Osteocyte (in vitro differentiated cells): Measurements from ENCODE around the gene PRCD. TPM values are rescaled to one million over a fixed set of nuclear protein-coding genes. Genes with fewer than 3 reads are reported as not detected.

Source experiments
- DNase-seq: peaks from one replicate; pipeline ENCODE4 v3.0.0; 2021; ENCODE audit warnings: mixed read lengths; ENCODE audit not compliant: unreplicated experiment; ENCODE audit errors: extremely low spot score
- H3K27ac Mint-ChIP-seq: one replicate; pipeline ENCODE4 v1.8.0; 2021; ENCODE audit warnings: mild to moderate bottlenecking, mixed read lengths; ENCODE audit not compliant: unreplicated experiment
- H3K27me3 Mint-ChIP-seq: one replicate; pipeline ENCODE4 v1.8.0; 2021; ENCODE audit warnings: mixed read lengths; ENCODE audit not compliant: unreplicated experiment
- H3K36me3 Mint-ChIP-seq: one replicate; pipeline ENCODE4 v1.8.0; 2021; ENCODE audit warnings: mixed read lengths; ENCODE audit not compliant: unreplicated experiment
- H3K4me1 Mint-ChIP-seq: one replicate; pipeline ENCODE4 v1.8.0; 2021; ENCODE audit warnings: mixed read lengths; ENCODE audit not compliant: unreplicated experiment
- H3K4me3 Mint-ChIP-seq: one replicate; pipeline ENCODE4 v1.8.0; 2021; ENCODE audit warnings: mild to moderate bottlenecking, moderate library complexity, mixed read lengths; ENCODE audit not compliant: unreplicated experiment
- H3K9me3 Mint-ChIP-seq: one replicate; pipeline ENCODE4 v1.8.0; 2021; ENCODE audit warnings: mixed read lengths; ENCODE audit not compliant: unreplicated experiment
- total RNA-seq: library from RNA; stranded (reverse); gene quantifications from 2 replicates; pipeline ENCODE4 v1.2.1, GENCODE V29; 2021
- TF ChIP-seq, protein P1 (sequence below): fragments of 200-600 bp; sonication (generic); IDR thresholded peaks from 2 replicates; pipeline ENCODE4 v1.5.0; 2021; ENCODE audit warnings: antibody characterized with exemption, mild to moderate bottlenecking, moderate library complexity

The PRCD gene
- total RNA-seq, 1 donor from 2014 or later, result 1.3 TPM

DNA sequence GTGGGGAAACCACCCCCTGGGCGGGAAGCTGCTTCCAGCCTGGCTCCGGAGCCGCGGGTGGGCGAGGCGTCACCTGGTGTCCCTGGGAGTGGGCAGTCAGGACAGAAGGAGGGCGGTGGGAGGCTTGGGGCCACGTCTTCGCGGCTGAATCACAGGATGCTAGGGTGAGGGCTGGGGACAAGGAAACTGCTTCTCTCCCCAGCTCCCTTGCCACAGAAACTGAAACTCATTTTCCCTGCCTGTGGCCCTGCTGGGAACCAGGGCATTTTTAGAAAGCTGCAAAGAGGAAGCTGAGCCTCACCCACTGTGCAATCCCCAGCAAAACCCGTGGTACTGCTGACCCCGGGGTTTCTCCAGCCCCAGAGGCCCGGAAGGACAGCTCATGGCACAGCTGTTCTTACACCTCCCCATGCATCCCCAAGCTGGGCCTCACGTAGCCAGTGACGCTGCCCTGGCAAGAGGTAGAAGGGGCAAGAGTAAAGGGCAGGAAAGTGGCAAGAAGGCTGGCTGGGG, 46.8 kb upstream of the PRCD start:
- Mint-ChIP-seq H3K9me3 (no peaks in the 10 kb centered on the region), H3K27me3 (no peaks in the 10 kb centered on the region), H3K36me3 (no peaks in the 10 kb centered on the region), H3K27ac (peak overlapping the region; percentile 95), H3K4me1 (peaks cover 43% of the 10 kb centered on the region), H3K4me3 (peak overlapping the region; percentile 54)
- DNase-seq, result peak; percentile 91
- TF ChIP-seq, protein P1, sequence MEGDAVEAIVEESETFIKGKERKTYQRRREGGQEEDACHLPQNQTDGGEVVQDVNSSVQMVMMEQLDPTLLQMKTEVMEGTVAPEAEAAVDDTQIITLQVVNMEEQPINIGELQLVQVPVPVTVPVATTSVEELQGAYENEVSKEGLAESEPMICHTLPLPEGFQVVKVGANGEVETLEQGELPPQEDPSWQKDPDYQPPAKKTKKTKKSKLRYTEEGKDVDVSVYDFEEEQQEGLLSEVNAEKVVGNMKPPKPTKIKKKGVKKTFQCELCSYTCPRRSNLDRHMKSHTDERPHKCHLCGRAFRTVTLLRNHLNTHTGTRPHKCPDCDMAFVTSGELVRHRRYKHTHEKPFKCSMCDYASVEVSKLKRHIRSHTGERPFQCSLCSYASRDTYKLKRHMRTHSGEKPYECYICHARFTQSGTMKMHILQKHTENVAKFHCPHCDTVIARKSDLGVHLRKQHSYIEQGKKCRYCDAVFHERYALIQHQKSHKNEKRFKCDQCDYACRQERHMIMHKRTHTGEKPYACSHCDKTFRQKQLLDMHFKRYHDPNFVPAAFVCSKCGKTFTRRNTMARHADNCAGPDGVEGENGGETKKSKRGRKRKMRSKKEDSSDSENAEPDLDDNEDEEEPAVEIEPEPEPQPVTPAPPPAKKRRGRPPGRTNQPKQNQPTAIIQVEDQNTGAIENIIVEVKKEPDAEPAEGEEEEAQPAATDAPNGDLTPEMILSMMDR, result no peak

DNA sequence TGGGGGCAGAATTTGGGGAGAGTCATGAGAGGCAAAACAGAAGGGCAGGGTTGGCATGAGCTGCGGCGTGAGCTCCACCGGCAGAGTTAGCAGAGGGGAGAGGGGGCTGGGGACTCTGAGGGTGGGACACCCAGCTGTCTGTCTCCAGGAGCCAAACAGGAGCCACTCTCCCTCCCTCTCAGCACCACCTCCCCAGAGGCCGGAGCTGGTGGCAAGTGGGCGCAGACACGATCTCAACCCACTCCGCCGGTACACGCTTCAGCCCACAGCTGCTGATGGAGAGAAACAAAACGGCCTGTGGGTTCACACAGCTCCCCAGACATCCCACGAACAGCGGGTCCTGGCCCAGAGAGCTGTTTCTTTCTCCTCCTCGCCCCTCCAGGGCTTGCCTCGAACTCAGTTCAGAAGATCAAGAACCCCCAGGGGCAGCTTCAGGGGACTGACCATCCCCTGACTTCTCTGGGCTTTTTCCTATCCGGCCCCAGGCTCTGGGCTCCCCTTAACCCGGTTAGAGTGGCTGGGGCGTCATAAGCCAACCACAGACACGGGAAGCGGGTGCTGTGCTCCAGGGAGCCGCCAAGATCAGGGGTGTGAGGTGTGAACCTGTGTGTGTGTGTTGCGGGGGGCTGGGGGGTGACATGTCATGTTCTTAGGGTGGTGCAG, 46.2 kb upstream of the PRCD start:
- TF ChIP-seq, protein P1, result no peak
- Mint-ChIP-seq H3K27ac (peak overlapping the region; percentile 95), H3K4me1 (peaks cover 49% of the 10 kb centered on the region), H3K4me3 (peak overlapping the region; percentile 54), H3K9me3 (no peaks in the 10 kb centered on the region), H3K36me3 (no peaks in the 10 kb centered on the region), H3K27me3 (no peaks in the 10 kb centered on the region)
- DNase-seq, result no peak

DNA sequence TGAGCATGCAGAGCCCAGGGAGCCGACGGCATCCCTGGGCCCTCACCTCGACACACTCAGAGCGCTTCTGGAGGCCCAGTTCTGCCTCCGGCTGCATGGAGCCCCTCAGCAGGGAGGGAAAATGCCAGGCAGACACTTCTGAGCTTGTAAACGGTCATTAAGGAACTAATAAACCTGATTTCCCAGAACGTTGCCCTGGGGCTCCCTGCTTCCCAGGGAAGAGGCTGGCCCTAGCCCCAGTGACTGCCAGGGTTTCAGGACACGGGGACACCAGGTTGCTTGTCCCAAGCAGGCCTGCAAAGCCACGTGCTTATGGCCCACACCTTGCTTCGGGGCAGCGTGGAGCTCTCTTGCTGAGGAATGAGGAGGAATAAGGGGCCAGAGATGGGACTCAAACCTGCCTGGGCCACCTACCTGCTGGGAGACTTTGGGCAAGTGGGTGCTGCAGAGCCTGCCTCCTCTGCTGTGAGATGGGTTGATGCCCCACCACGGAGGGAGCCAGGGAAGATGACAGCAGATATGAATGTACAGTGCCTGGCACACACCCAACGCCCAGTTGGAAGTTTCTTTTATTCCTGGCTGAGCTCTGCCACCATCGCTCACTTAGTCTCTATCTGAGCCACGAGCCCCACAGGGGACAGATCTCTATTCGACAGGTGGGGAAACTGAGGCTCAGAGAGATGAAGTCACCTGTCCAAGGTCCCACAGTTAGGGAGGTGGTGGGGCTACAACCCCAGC, 44.0 kb upstream of the PRCD start:
- no peaks in the 10 kb centered on the region for H3K9me3 Mint-ChIP-seq
- peaks cover 70% of the 10 kb centered on the region for H3K4me1 Mint-ChIP-seq
- TF ChIP-seq, protein P1, result no peak
- no peak overlapping the region for H3K27ac Mint-ChIP-seq
- no peaks in the 10 kb centered on the region for H3K36me3 Mint-ChIP-seq
- no peak overlapping the region for H3K4me3 Mint-ChIP-seq
- no peaks in the 10 kb centered on the region for H3K27me3 Mint-ChIP-seq
- no peak for DNase-seq

DNA sequence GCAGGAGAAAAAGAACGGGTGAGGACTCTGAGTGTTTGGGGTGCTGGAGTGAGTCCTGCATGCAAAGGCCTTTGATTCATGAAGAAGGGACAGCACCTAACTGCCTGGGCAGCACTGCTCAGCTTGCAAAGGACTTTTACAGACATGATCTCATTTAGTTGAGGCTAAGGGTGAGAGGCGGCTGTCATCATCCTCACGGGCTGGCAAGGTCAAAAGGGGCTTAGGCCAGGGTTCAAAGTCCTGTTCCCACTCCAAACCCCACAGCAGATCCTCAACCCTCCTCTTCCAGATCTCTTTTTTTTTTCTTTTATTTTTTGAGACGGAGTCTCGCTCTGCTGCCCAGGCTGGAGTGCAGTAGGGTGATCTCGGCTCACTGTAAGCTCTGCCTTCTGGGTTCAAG, 43.4 kb upstream of the PRCD start:
- TF ChIP-seq, protein P1, result no peak
- no peaks in the 10 kb centered on the region for H3K27me3 Mint-ChIP-seq
- no peak for DNase-seq
- peaks cover 72% of the 10 kb centered on the region for H3K4me1 Mint-ChIP-seq
- H3K9me3 Mint-ChIP-seq, result no peaks in the 10 kb centered on the region
- H3K27ac Mint-ChIP-seq, result no peak overlapping the region
- no peak overlapping the region for H3K4me3 Mint-ChIP-seq
- H3K36me3 Mint-ChIP-seq, result no peaks in the 10 kb centered on the region

DNA sequence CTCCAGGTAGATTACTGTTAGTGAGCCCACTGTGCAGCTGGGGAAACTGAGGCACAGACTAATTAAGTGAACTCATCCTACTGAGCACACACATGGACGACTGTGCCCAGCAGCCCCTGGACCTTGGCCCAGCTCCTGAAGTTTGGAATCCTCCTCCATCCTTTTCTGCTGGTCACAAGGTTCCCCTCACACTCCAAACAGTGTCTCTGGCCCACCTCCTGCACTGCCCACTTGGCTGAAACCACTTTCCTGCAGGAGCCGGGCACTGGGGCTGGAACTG, 42.2 kb upstream of the PRCD start:
- TF ChIP-seq, protein P1, result no peak
- Mint-ChIP-seq H3K36me3 (no peaks in the 10 kb centered on the region), H3K9me3 (no peaks in the 10 kb centered on the region)

More for the DNA sequence above, 42.2 kb upstream of the PRCD start:
- no peaks in the 10 kb centered on the region for H3K27me3 Mint-ChIP-seq
- peak overlapping the region; percentile 41 for H3K4me3 Mint-ChIP-seq
- peaks cover 69% of the 10 kb centered on the region for H3K4me1 Mint-ChIP-seq
- DNase-seq, result no peak
- peak overlapping the region; percentile 85 for H3K27ac Mint-ChIP-seq
